HCT116 (cell line): ENCODE results near the gene SAMD4A. TPM values are rescaled to one million over a fixed set of nuclear protein-coding genes. Genes with fewer than 3 reads are reported as not detected.

Source experiments
- ATAC-seq: fragments of 200-7000 bp; cut with Tn5 transposase; 2 replicates; pipeline ENCODE4 v1.9.1; 2020; ENCODE audit warnings: mild to moderate bottlenecking, moderate library complexity
- BruUV-seq: library from RNA; stranded (reverse); fragments of 400-500 nt; replicated peaks from 2 replicates; lab custom pipeline; 2021; lab: Mats Ljungman, UMichigan
- CTCF ChIA-PET: fragments of 300-600 bp; sonication (Branson Sonifier 250); formaldehyde crosslinking; loops from one replicate; lab custom pipeline; 2021; ENCODE audit warnings: antibody characterized with exemption; lab: Charles Lee
- POLR2A ChIA-PET: fragments of 300-600, 350-600 bp; sonication (Branson Sonifier 250); formaldehyde crosslinking; loops from one replicate; lab custom pipeline; 2021; ENCODE audit warnings: antibody characterized with exemption; lab: Charles Lee
- RAD21 ChIA-PET, 2 experiments: fragments of 300-600 bp; sonication (Branson Sonifier 250); formaldehyde crosslinking; loops; one replicate each; lab custom pipeline; 2023; ENCODE audit warnings: low total read pairs in 2 of 2; ENCODE audit not compliant: uncharacterized antibody in 2 of 2, unreplicated experiment in 2 of 2, low non-redundant PET in 1 of 2; lab: Charles Lee
- DNase-seq: peaks from one replicate; pipeline ENCODE4 v3.0.0-alpha.2; 2010; ENCODE audit warnings: low read depth, low spot score
- H2AFZ ChIP-seq: fragments of 200-600 bp; shearing (Covaris generic), sonication (generic); 2 replicates; pipeline ENCODE4 v1.6.1; 2017; ENCODE audit warnings: low read depth, mixed run types, mixed read lengths, antibody characterized with exemption, low read length; ENCODE audit not compliant: poor library complexity, severe bottlenecking
- H3K27ac ChIP-seq: 2 replicates; pipeline ENCODE4 v1.5.1; 2012; ENCODE audit warnings: low read depth, low read length
- H3K27me3 ChIP-seq: fragments of 200-600 bp; sonication (generic); 2 replicates; pipeline ENCODE4 v1.6.1; 2016; ENCODE audit warnings: mixed run types, low read length, mixed read lengths; ENCODE audit not compliant: insufficient read depth
- H3K36me3 ChIP-seq, 2 experiments: fragments of 200-500 bp in 1 of 2; fragments of 200-600 bp in 1 of 2; sonication (Bioruptor generic) in 1 of 2; sonication (generic) in 1 of 2; 2 replicates each; pipeline versions ENCODE4 v1.5.1 to v1.6.1; 2014 to 2016; ENCODE audit warnings: low read length in 2 of 2, inconsistent platforms in 1 of 2, mixed read lengths in 1 of 2, mixed run types in 1 of 2; ENCODE audit not compliant: insufficient read depth in 2 of 2, control insufficient read depth in 1 of 2
- H3K4me1 ChIP-seq, 2 experiments: fragments of 200-600 bp in 1 of 2; sonication (generic) in 1 of 2; 2 replicates each; pipeline versions ENCODE4 v1.5.1 to v1.6.1; 2012 to 2017; ENCODE audit warnings: low read length in 2 of 2, inconsistent platforms in 1 of 2, mild to moderate bottlenecking in 1 of 2, mixed read lengths in 1 of 2, mixed run types in 1 of 2, moderate library complexity in 1 of 2; ENCODE audit not compliant: insufficient read depth in 2 of 2, control insufficient read depth in 1 of 2
- H3K4me2 ChIP-seq: fragments of 200-600 bp; sonication (generic); 2 replicates; pipeline ENCODE4 v1.6.1; 2017; ENCODE audit warnings: mixed run types, low read length, mixed read lengths
- H3K4me3 ChIP-seq, 2 experiments: fragments of 200-600 bp in 1 of 2; sonication (generic) in 1 of 2; replicated peaks in 1 of 2; 2 replicates each; pipeline ENCODE4 v1.5.1; 2011 to 2016; ENCODE audit warnings: low read length in 2 of 2, control low read depth in 1 of 2, low read depth in 1 of 2, mild to moderate bottlenecking in 1 of 2, mixed read lengths in 1 of 2, mixed run types in 1 of 2
- H3K79me2 ChIP-seq: fragments of 200-600 bp; sonication (generic); 2 replicates; pipeline ENCODE4 v1.6.1; 2017; ENCODE audit warnings: mild to moderate bottlenecking, mixed run types, low read length, moderate library complexity, mixed read lengths; ENCODE audit not compliant: insufficient read depth
- H3K9ac ChIP-seq: fragments of 200-600 bp; sonication (generic); 2 replicates; pipeline ENCODE4 v1.6.1; 2016; ENCODE audit warnings: low read length, mixed read lengths
- H3K9me2 ChIP-seq: fragments of 200-600 bp; sonication (generic), shearing (Covaris generic); 2 replicates; pipeline ENCODE4 v1.6.1; 2017; ENCODE audit warnings: mixed run types, mild to moderate bottlenecking, moderate library complexity; ENCODE audit not compliant: insufficient read depth
- H3K9me3 ChIP-seq, 2 experiments: fragments of 200-500 bp in 1 of 2; fragments of 200-600 bp in 1 of 2; sonication (Bioruptor generic) in 1 of 2; sonication (generic) in 1 of 2; 2 replicates each; pipeline ENCODE4 v1.6.1; 2014 to 2017; ENCODE audit warnings: low read length in 2 of 2, mixed read lengths in 2 of 2, inconsistent platforms in 1 of 2, low read depth in 1 of 2, mild to moderate bottlenecking in 1 of 2, mixed run types in 1 of 2, moderate library complexity in 1 of 2; ENCODE audit not compliant: control insufficient read depth in 1 of 2, insufficient read depth in 1 of 2
- H4K20me1 ChIP-seq: fragments of 200-600 bp; sonication (generic), shearing (Covaris generic); 2 replicates; pipeline ENCODE4 v1.6.1; 2017; ENCODE audit warnings: mixed run types, mild to moderate bottlenecking, moderate library complexity; ENCODE audit not compliant: insufficient read depth
- ATF3 ChIP-seq: IDR thresholded peaks from 2 replicates; pipeline ENCODE4 v1.6.1; 2012
- CBX3 ChIP-seq: IDR thresholded peaks from 2 replicates; pipeline ENCODE4 v1.6.1; 2012; ENCODE audit warnings: low read depth
- CEBPB ChIP-seq: IDR thresholded peaks from 2 replicates; pipeline ENCODE4 v1.6.1; 2012; ENCODE audit warnings: low read depth
- CTCF ChIP-seq, 3 experiments: fragments of 200-600 bp in 1 of 3; sonication (generic) in 1 of 3; IDR thresholded peaks in 2 of 3; conservative IDR thresholded peaks in 1 of 3; 2 replicates each; pipeline ENCODE4 v1.5.1; 2012 to 2017; ENCODE audit warnings: low read depth in 2 of 3, low read length in 2 of 3, antibody characterized with exemption in 1 of 3, borderline replicate concordance in 1 of 3, control low read depth in 1 of 3, mild to moderate bottlenecking in 1 of 3, mixed read lengths in 1 of 3, mixed run types in 1 of 3, moderate library complexity in 1 of 3; ENCODE audit not compliant: insufficient read depth in 1 of 3
- EGR1 ChIP-seq: IDR thresholded peaks from 2 replicates; pipeline ENCODE4 v1.6.1; 2012; ENCODE audit warnings: low read depth
- ELF1 ChIP-seq: IDR thresholded peaks from 2 replicates; pipeline ENCODE4 v1.6.1; 2012; ENCODE audit warnings: low read depth, borderline replicate concordance
- EZH2 ChIP-seq: fragments of 200-600 bp; sonication (generic); IDR thresholded peaks from 2 replicates; pipeline ENCODE4 v1.6.1; 2017; ENCODE audit warnings: antibody characterized with exemption, mixed run types
- MAX ChIP-seq: IDR thresholded peaks from 2 replicates; pipeline ENCODE4 v1.6.1; 2012
- POLR2A ChIP-seq: IDR thresholded peaks from 2 replicates; pipeline ENCODE4 v1.7.0; 2011; ENCODE audit warnings: borderline replicate concordance; ENCODE audit not compliant: insufficient read depth, insufficient read length; ENCODE audit errors: extremely low read depth
- POLR2AphosphoS5 ChIP-seq: IDR thresholded peaks from 2 replicates; pipeline ENCODE4 v1.6.1; 2011; ENCODE audit warnings: mild to moderate bottlenecking, low read depth, low read length, moderate library complexity
- SIN3A ChIP-seq: IDR thresholded peaks from 2 replicates; pipeline ENCODE4 v1.6.1; 2012; ENCODE audit warnings: low read depth
- SRF ChIP-seq: IDR thresholded peaks from 2 replicates; pipeline ENCODE4 v1.6.1; 2012; ENCODE audit warnings: low read depth
- ZNF274 ChIP-seq: fragments of 200-500 bp; sonication (Bioruptor generic); IDR thresholded peaks from 2 replicates; pipeline ENCODE4 v1.6.1; 2014; ENCODE audit warnings: mild to moderate bottlenecking, low read depth, low read length, inconsistent platforms
- intact Hi-C: fragments of 100-400 bp; cut with micrococcal nuclease; formaldehyde crosslinking; loops from 2 replicates; pipeline ENCODE4 v1.10.0; 2022
- total RNA-seq: library from RNA; stranded (reverse); gene quantifications from one replicate; pipeline ENCODE4 v1.2.1, GENCODE V29; 2021; ENCODE audit not compliant: unreplicated experiment

Gene SAMD4A
- total RNA-seq, 1 experiment from 2014 or later, result 9.0 TPM

- POLR2A ChIA-PET, result no interaction called here
- TF ChIP-seq CBX3 (no peak), SIN3A (no peak), SRF (no peak), ZNF274 (no peak), ATF3 (no peak), POLR2A (no peak), EGR1 (no peak), ELF1 (no peak), CTCF (IDR thresholded peaks at IDR 0.05 in 2 of 3, conservative IDR thresholded peaks at IDR 0.05 in 1 of 3; ENCODE audit: borderline replicate concordance in 1 of 3, insufficient read depth in 1 of 3, low read depth in 2 of 3, low read length in 2 of 3) (no peak), EZH2 (no peak), POLR2AphosphoS5 (no peak), MAX (no peak), CEBPB (no peak)
- TF ChIP-seq, all 23 proteins: peak for 0
- CTCF ChIA-PET, result no interaction called here
These were observed 135.6 kb downstream of the SAMD4A start for GRCh38 chr14:54702492-54702891.

More at GRCh38 chr14:54702492-54702891, 135.6 kb downstream of the SAMD4A start:
- Histone ChIP-seq H3K36me3 (no peaks in the 10 kb centered on the region), H3K79me2 (no peaks in the 10 kb centered on the region), H3K27ac (no peak overlapping the region), H3K9me3 (no peaks in the 10 kb centered on the region), H3K9me2 (no peaks in the 10 kb centered on the region), H3K27me3 (no peaks in the 10 kb centered on the region), H3K4me1 (peaks cover 0 to 15% of the 10 kb centered on the region in 2 experiments; a peak in 1 of 4 replicates), H3K4me3 (no peak overlapping the region), H2AFZ (no peak overlapping the region), H3K9ac (no peak overlapping the region), H4K20me1 (no peaks in the 10 kb centered on the region), H3K4me2 (no peak overlapping the region)
- intact Hi-C loops, result no loop called here
- RAD21 ChIA-PET, result no interaction called here
- ATAC-seq (no peak), DNase-seq (no peak)
- BruUV-seq, result no TSS peak
